Occipital lobe (tissue), 3 donors: ENCODE data around the gene IBA57. TPM values are rescaled to one million over a fixed set of nuclear protein-coding genes. Genes with fewer than 3 reads are reported as not detected.
"Not testable (repeated sequence)": the region's sequence is repeated elsewhere in the genome, so short reads cannot be mapped to it uniquely, and the experiment has no call there.

Source experiments
- DNase-seq: peaks from one replicate; lab custom pipeline; 2025; lab: John Stamatoyannopoulos, UW
- small RNA-seq: library from RNA; depleted of rRNA; stranded (forward); fragments of <200 nt; gene quantifications from one replicate; pipeline ENCODE3, GENCODE V24; 2014
- total RNA-seq: library from RNA; depleted of rRNA; stranded (reverse); fragments of >200 nt; gene quantifications from one replicate; pipeline ENCODE4 v1.2.3, GENCODE V29; 2014

The IBA57 gene
- total RNA-seq, 1 donor from 2014 or later: 4.2 TPM

DNA sequence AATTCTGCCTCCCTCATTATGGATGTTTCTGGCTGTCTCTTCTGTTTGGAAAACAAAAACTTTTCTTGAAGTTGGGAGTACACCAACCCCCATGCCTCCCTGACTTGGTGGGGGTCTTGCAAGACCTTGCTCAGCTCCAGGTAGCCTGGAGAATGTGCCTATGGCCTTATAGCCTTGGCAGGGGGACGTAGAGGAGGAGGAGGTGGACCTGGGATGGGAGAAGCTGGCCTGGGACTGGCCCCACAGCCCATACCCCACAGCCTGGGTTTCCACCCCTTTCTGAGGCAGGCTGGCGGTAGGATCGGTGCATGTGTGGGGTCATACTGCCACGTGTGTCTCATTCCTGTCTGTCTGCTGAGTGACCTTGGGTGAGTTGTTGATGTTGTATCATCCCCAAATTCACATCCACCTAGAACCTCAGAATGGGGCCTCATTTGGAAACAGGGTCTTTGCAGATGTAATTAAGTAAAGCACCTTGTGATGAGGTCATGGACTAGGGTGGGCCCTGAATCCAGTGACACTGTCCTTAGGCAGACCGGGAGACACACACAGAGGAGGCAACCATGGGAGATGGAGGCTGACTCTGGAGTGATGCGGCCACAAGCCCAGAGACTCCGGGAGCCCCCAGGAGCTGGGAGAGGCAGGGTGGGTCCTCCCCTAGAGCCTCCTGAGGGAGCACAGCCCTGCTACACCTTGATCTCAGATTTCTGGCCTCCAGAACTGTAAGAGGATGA, 60.7 kb downstream of the IBA57 start:
- no peak for DNase-seq

DNA sequence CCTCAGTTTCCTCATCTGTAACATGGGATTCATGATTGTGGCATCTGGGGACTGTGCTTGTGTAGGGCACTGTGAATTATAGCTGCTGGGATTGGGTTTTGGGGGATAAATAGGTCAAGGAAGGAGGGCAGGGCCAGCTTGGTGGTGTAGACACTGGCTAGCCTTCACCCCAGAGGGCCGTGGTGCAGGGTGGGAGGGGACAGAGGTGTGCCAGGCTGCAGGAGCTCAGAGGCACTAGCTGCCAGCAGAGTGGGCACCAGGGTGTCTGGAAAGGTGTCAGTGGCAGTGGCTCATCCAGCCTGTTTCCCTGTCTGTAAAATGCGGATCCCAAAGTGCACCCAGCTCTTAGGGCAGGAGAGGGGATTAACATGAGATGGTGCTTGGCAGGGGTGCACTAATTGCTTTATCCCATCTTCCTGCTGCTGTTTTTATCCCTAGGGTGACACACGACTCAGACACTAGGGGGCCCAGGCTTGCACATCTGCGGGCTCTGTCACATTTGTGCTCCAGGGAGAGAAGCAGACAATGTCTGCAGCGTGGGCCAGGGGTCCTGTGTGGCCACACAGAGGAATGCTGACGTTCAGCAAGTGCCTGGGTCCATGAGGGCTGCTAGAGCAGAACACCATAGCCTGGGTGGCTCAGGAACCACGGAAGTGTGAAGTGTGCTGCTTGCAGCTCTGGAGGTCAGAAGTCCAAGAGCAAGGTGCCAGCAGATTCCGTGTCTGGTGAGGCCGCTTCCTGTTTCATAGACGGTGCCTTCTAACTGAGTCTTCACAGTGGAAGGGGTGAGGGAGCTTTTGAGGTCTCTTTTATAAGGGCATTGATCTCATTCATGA, 61.6 kb downstream of the IBA57 start:
- DNase-seq: no peak

DNA sequence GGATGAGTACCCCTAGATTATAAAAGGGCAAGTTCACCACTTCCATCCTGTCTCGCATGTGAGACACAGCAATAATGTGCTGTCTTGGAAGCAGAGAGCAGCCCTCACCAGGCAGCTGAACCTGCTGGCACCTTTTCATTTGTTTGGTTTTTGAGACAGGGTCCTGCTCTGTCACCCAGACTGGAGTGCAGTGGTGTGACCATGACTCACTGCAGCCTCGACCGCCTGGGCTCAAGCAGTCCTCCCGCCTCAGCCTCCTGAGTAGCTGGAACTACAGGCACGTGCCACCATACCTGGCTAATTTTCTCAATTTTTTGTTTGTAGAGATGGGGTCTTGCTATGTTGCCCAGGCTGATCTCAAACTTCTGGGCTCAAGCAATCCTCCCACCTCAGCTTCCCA, 62.5 kb downstream of the IBA57 start:
- not testable (repeated sequence) for DNase-seq

- DNase-seq: no peak
Measured at GRCh38 chr1:228228601-228229074, 63.0 kb downstream of the IBA57 start.

DNA sequence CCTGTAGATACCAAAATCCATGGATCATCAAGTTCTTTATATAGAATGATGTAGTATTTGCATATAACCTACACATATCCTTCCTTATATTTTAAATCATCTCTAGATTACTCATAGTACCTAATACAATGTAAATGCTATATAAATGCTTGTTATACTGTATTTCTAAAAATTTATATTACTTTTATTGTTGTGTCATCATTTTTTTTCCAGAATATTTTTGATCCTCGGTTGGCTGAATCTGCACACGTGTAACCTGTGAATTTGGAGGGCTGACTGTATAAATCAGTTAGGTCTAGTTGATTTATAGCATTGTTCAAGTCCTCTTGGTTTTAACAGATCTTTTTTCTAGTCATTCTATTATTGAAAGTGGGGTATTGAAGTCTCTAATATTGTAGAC, 65.6 kb downstream of the IBA57 start:
- DNase-seq: no peak

Small RNAs within 50 kb of the gene (small RNA-seq; reads per million reads assigned to genes)
- gene AL359510.1: not detected

Other genes with a start within 250 kb of the IBA57 start
- 1.9 TPM for gene WNT9A, start 217.9 kb upstream of the IBA57 start, total RNA-seq
- gene WNT3A, start 158.8 kb upstream of the IBA57 start, total RNA-seq: not detected
- gene ARF1, start 83.1 kb upstream of the IBA57 start, total RNA-seq: 96.2 TPM
- 4.1 TPM for gene C1orf35, start 62.5 kb upstream of the IBA57 start, total RNA-seq
- gene MRPL55, start 56.5 kb upstream of the IBA57 start, total RNA-seq: 24.8 TPM
- gene GUK1, start 25.5 kb upstream of the IBA57 start, total RNA-seq: 91.6 TPM
- gene GJC2, start 15.9 kb upstream of the IBA57 start, total RNA-seq: 1.1 TPM
- gene OBSCN, start 42.2 kb downstream of the IBA57 start, total RNA-seq: 42.4 TPM
- 10.9 TPM for gene TRIM11, start 241.0 kb downstream of the IBA57 start, total RNA-seq